Motor neuron (in vitro differentiated cells): Measurements from ENCODE around the gene COL1A2. TPM values are rescaled to one million over a fixed set of nuclear protein-coding genes. Genes with fewer than 3 reads are reported as not detected.

ENCODE experiments used
- total RNA-seq, 8 experiments: library from RNA; unstranded; fragments of 300-600 nt; gene quantifications; 2 replicates each; pipeline versions ENCODE4 v1.2.3 to v1.2.4, GENCODE V29; 2022

COL1A2 gene
- total RNA-seq, 8 experiments from 2014 or later = 0.16 to 1,790 (median 1.4) TPM

Other genes with a start within 250 kb of the COL1A2 start
- 10 to 100 TPM; 10.0 to 49.5 (median 30.4) TPM for gene CASD1, start 114.9 kb downstream of the COL1A2 start, total RNA-seq